ENCODE measurements around the gene GTPBP4. TPM values are rescaled to one million over a fixed set of nuclear protein-coding genes. Genes with fewer than 3 reads are reported as not detected.
"Not testable (repeated sequence)": the region's sequence is repeated elsewhere in the genome, so short reads cannot be mapped to it uniquely, and the experiment has no call there.

Gene GTPBP4
- total RNA-seq, 1 donor from 2014 or later = 24.7 TPM

DNA sequence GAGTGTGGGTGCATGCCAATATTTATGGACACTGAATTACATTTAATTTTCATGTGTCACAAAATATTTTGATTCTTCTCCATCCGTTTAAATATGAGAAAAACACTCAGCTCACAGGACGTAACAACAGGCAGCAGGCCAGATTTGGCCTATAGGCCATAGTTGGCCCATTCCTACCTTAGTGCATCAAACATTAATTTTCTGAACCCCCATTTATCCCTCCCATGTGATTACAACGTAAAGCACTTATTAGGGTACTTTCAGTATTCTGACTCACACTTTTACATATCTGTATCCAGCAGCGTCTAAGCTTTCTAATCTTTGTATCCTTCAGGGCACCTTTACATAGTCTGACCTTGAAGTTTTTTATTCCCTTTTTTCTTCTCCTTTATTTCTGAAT is 56.7 kb downstream of the GTPBP4 start:
- ATAC-seq (ENCODE audit: poor library complexity) (no peak), DNase-seq (no peak)
- intact Hi-C loops (cut with DNase I) = no loop called here

DNA sequence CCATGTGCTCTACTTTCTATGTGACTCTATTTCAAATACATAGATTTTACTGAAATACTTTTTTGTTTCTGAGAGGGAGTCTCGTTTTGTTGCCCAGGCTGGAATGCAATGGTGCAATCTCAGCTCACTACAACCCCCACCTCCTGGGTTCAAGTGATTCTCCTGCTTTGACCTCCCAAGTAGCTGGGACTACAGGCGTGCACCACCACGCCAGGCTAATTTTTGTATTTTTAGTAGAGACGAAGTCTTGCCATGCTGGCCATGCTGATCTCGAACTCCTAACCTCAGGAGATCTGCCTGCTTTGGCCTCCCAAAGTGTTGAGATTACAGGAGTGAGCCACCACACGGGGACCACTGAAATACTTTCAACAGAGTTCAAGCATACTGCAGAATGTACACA is 57.2 kb downstream of the GTPBP4 start:
- intact Hi-C loops (cut with DNase I) = no loop called here
- no peak for ATAC-seq (ENCODE audit: poor library complexity)
- DNase-seq = no peak

DNA sequence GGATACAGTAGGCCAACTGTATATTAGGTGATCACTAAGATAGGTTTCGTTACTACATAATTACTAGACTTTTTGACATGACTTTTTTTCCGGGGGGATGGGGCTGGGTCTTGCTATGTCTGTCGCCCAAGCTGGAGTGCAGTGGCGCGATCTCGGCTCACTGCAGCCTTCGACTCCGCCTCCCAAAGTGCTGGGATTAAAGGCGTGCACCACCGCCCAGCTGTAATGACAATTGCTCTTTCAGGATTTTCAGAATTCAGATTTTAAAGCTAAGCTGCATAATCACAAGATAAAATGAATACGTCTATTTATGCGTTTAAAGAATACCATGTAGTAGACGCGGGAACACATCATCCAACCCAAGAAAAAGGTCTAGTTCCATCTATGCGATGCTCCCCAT is 59.7 kb downstream of the GTPBP4 start:
- DNase-seq (no peak), ATAC-seq (ENCODE audit: poor library complexity) (no peak)
- intact Hi-C loops (cut with DNase I) = no loop called here

DNA sequence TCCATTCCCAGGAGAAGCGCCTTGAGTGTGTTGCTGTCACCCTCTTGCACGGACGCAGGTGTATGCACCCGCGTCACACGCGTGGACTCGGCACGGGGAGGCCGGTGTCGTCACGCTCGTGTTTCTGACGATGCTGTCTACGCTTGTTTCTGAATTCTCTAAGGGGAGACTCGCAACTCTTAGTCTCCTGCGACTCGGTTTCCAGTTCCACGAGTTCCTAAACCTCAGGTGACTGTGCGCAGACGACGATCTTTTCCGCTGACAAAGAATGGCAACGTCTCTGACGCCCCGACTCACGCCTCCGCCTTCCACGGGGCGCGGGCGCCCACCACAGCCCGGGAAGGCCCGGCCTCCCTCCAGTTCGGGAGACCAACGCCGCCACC is 60.1 kb downstream of the GTPBP4 start:
- ATAC-seq (ENCODE audit: poor library complexity) (peak; percentile 24), DNase-seq (peak; percentile 60)
- intact Hi-C loops (cut with DNase I) = no loop called here

DNA sequence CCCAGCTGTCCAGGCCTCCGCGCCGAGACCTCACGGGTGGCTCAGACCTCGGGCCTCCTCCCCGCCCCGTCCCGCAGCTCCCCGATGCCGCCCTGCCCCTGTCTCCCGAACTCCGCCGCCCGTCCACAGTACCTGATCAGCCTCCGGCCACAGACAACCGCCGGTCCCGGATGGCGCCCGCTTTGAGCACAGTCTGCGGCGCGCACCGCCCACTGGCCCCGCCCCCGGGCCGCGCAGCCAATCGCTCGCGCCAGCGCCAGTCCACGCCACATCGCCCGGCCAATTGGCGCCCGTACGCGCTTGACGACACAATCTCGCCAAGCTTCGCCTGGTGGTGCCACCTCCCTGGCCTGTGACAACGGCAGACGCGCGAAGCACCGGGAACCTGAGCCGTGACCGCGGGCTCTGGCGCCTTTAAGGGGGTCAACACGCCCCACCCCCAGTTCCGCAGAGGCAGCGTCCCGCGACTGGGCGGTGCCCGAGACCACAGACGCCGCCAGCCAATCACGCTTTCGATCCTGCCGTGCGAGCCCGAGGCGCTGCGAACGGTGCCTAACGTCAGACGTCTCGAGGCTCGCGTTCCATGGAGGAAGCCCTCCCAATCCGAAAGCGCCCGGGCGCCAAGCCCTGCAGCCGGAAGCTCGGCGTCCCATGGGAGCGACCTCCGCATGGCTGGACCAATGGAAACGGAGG is 60.6 kb downstream of the GTPBP4 start, which contains the start of gene IDI1:
Gene IDI1 (minus strand): TSS at position 388 of the 693 bp plus-strand sequence. CDS start 116 bp downstream, at position 272.
- DNase-seq (peak; percentile 98), ATAC-seq (ENCODE audit: poor library complexity) (peak; percentile 97)
- intact Hi-C loops (cut with DNase I) = no loop called here

DNA sequence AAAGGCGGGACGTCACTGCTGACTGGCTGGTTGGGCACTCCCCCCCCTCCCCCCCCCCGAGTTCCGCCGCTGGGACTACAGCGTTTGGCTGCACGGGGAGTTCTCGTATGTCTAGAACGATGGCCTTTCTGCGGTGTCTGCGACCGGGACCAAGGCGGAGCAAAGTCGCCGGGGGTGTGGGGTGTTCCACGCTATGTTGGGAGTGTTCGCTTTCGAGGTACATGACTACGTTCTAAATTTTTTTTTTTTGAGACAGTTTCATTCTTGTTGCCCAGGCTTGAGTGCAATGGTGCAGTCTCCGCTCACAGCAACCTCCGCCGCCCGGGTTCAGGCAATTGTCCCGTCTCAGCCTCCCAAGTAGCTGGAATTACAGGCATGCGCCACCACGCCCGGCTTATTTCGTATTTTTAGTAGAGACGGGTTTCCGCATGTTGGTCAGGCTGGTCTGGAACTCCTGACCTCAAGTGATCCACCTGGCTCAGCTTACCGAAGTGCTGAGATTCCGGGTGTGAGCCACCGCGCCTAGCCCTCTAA is 61.3 kb downstream of the GTPBP4 start:
- intact Hi-C loops (cut with DNase I) = no loop called here
- ATAC-seq (ENCODE audit: poor library complexity) = no peak

DNA sequence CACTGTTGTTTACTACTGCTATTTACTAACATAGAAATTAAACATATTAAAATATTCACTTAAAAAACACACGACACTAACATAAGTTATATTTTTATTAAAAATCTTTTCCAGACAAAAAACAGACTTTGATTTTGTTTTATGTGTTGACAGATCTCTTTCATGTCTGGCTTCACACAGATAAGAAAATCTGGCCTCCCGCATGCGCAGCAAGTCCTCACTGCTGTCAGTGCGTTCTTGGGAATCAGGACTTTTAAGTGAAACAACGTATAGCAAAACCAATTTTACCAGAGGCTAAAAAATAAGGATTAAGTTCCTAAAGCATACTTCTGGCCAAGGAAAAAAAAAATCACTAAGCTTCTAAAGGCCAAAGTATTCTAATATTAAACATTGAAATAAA is 61.9 kb downstream of the GTPBP4 start:
- no peak for DNase-seq
- no peak for ATAC-seq (ENCODE audit: poor library complexity)
- intact Hi-C loops (cut with DNase I) = no loop called here

More for the DNA sequence above, 61.3 kb downstream of the GTPBP4 start:
- DNase-seq = no peak

DNA sequence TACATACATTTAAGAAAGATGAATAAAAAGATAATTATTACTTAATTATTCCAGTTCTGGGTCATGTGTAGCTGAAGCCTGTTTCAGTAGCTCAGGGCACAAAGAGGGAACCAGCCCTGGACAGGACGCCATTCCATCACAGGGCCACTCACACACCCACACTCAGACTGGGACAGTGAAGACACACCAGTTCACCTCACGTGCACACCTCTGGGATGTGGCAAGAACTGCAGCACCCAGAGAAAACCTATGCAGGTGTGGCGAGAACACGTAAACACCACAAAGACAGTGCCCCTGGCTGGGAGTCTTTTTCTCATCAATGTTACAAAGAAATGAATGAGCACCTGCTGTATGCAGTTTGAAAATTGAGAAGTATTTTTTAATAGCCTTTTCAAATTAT is 62.3 kb downstream of the GTPBP4 start:
- no peak for ATAC-seq (ENCODE audit: poor library complexity)
- intact Hi-C loops (cut with DNase I) = no loop called here
- DNase-seq = no peak

DNA sequence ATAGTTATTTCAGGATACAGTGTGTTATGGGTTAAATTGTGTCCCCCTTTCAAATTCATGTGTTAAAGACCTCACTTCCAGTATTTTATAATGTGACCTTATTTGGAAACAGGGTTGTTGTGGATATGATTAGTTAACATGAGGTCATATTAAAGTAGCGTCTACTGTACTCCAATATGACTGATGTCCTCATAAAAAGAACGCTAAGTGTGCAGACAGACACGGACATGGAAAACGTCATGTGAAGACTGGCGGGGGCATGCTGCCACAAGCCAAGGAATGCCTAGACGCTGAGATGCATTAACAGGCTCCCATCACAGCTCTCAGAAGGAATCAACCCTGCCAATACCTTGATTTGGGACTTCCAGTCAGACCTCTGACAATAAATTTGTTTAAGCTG is 66.5 kb downstream of the GTPBP4 start:
- DNase-seq = no peak
- intact Hi-C loops (cut with DNase I) = no loop called here
- no peak for ATAC-seq (ENCODE audit: poor library complexity)

DNA sequence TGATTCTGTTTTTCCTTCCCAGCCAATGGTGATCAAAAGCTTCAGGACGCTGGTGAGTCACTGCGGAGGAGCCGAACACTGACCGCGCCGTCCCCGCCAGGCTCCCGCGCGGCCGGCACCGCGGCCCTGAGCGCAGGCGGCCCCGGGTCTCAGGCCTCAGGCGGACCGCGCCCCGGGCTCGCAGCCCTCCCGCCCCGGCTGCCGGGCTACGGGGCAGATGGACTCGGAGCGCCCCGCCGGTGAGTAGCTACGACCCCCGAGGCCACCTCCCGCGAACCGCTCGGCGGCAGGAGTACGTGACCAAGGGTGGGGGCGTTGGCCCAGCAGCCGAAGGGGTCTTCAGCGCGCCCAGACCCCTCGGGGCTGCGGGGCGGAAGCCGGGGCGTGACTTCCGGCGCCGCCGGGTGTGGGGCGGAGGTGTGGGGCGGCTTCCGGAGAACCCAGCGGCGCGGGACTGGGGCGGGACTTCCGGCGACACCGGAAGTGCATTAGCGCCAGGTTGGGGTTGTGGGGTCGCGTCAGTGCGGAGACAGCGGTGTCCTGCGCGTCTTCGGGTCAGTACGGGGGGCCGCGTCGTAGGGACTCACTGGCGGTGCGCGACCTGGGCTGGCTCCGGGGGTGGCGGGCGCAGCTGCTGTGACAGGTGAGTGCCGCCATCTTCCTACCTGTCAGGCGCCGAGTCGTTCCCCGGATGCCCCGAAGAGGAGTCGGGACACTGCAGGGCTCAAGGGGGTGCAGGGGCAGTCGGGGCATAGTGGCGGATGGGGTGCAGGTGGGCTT is 68.3 kb downstream of the GTPBP4 start, which contains the start of gene WDR37:
Gene WDR37 (plus strand): TSS at position 60 of the 780 bp plus-strand sequence. CDS start 15,771 bp downstream, outside the sequence.
- intact Hi-C loops (cut with DNase I) = no loop called here
- DNase-seq = peak; percentile 93
- ATAC-seq (ENCODE audit: poor library complexity) = peak; percentile 97

DNA sequence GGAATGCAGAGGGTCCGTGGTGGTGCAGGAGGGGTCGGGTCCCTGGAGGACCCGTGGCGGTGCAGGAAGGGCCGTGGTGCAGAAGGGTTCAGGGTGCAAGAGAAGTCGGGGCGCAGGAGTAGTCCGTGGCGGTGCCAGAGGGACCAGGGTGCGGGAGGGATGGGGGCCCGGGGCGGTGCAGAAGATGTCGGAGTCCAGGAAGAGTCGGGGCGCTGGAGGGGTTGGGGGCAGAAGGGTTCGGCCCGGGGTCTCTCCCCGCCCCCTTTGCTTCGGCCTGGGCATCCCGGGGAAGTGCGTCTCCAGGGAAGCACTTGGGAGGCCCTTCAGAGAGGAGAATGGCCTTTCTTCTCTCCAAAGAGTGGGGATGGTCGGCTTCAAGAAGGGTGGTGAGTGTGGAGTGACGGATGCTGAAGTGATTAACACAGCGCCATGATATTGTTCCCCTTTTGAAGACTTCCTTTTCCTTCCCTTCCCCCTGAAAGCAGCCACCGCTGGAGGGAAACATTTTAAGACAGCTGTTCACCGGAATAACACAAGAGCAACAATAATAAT is 68.9 kb downstream of the GTPBP4 start:
- ATAC-seq (ENCODE audit: poor library complexity) (peak; percentile 25), DNase-seq (peak; percentile 45)
- intact Hi-C loops (cut with DNase I) = no loop called here

DNA sequence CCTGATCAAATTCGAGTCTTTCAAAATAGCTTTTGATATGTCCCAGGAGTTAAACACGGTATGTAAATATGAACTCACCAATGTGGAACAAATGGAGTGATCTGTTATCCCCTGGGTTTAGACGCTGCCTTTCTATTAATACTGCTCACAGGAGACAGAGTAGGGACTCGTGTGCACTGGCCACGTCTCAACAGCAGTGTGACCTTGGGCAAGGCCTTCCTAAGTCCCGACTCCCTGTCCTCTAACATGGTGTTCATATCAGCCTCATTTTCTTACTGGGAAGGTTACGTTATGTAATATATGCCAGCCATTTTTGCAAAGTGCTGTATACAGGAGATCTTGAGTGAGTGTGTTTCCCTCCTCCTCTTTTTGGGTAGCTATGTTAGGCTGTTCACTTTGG is 69.8 kb downstream of the GTPBP4 start:
- DNase-seq (no peak), ATAC-seq (ENCODE audit: poor library complexity) (peak; percentile 59)
- intact Hi-C loops (cut with DNase I) = no loop called here

DNA sequence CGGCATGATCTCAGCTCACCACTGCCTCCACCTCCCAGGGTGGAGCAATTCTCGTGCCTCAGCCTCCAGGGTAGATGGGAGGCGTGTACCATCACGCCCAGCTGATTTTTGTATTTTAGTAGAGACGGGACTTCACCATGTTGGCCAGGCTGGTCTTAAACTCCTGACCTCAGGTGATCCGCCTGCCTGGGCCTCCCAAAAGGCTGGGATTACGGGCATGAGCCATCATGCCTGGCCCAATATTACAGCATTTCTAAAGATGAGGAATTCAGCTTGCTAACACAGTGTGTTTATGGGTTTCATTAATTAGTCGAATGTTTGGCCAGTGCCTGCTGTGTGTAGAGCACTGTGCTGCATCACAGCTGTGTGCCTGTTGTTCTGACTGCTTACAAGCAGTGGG is 71.7 kb downstream of the GTPBP4 start:
- intact Hi-C loops (cut with DNase I) = no loop called here
- DNase-seq (no peak), ATAC-seq (ENCODE audit: poor library complexity) (no peak)

DNA sequence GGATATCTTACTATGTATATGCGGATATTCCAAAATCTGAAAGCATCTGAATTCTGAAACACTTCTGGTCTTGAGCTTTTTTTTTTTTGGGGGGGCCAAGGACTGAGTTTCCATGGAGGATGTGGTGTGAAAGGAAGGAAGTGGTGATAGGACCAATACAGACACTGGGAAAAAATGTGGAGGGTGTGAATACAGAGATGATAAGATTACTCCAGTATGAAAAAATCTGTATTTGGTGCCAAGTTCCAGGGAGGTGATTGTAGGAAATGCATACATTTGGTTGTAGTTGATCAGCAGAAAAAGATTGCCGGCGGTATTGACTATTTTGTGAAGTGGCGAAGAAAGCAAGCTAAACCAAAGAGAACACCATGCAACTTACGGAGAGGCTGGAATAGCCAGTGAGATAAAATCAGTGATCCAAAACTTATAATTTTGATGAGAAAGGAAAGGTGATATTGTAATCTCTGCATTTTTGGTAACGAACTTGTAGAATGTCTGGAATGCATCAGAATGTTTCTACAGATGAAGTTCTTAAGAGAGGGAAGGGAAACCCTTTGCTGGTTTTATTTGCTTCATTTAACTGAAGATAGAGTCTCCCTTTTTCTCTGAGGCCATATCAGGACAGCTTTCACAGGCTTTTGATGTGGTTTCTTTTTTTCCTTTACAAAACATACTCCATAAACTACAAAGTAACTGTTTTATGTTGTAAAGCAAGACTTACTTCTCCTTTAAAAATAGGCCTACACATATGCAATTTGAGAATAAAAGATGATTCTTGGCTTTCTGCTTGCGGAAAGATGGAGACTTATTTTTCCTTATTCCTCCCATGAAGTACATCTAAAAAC is 73.9 kb downstream of the GTPBP4 start:
- intact Hi-C loops (cut with DNase I) = no loop called here
- DNase-seq (no peak), ATAC-seq (ENCODE audit: poor library complexity) (no peak)

DNA sequence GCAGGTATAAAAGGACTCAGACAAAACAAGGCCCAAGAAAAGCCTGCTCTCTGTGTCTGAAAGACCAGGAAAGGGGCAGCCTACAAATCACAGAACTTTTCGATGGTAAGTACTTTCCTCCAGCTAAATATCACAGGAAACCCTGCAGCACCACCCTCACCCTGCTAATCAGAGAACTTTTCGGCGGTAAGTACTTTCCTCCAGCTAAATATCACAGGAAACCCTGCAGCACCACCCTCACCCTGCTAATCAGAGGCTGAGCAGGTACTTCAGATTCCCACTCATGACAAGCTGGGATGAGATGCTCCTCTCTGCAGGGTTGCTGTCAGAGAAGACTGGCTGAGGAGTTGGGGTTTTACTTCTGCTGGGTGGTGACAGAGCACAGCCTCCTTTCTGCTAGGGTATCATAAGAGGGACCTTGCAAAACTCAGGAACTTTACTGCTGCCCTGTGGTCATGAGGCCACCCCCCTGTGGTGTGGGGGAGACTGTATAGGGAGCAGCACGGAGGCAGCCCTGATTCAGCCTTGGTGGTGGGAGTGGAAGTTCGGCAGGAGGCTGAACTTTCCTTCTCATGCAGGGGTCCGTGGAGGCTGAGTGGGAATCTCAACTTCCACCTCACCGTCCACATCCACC is 75.1 kb downstream of the GTPBP4 start:
- DNase-seq (no peak), ATAC-seq (ENCODE audit: poor library complexity) (no peak)
- intact Hi-C loops (cut with DNase I) = no loop called here

DNA sequence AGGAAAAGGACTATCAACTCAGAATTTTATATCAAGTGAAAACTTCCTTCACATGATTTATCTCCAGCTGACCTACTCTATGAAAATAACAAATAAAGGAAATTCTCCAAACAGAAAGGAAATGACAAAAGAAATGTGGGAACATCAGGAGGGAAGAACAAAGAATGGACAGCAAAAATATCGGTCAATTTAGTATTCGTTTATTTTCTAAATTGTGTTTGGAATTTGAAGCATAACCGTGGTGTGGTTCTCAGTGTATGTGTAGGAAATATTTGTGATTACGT is 76.7 kb downstream of the GTPBP4 start:
- intact Hi-C loops (cut with DNase I) = no loop called here
- ATAC-seq (ENCODE audit: poor library complexity) (no peak), DNase-seq (no peak)

DNA sequence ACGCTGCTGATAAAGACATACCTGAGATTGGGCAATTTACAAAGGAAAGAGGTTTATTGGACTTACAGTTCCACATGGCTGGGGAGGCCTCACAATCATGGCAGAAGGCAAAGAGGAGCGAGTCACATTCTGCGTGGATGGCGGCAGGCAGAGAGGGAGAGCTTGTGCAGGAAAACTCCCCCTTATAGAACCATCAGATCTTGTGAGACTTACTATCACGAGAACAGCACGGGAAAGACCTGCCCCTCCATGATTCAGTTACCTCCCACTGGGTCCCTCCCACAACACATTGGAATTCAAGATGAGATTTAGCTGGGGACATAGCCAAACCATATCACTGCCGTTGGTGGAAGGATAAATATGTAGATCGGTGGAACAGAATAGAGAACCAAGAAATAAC is 78.5 kb downstream of the GTPBP4 start:
- ATAC-seq (ENCODE audit: poor library complexity); intact Hi-C loops (cut with DNase I); DNase-seq: not testable (repeated sequence)

Data from Right ventricle myocardium superior (tissue), 1 donor.